Measurements from ENCODE around the gene AQP11. TPM values are rescaled to one million over a fixed set of nuclear protein-coding genes. Genes with fewer than 3 reads are reported as not detected.

Gene AQP11
- total RNA-seq, 1 experiment from 2014 or later = 0.20 TPM

DNA sequence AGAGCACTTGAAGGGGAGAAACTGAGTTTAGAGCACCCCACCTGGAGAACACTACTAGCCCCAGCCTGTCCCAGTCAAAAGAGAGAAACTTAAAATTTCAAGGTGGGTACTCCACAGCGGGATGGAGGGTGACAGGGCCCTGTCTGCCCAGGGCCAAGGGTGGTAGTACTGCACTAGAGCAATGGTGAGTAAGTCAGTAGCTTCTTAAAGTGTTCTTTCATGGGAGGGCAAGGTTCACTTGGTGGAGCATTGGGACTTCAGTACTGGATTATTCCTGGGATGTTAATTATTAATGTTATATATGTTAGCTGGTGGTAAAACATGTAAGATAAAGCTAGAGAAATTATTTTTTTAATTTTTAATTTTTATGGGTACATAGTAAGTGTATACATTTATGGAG is 28.5 kb upstream of the AQP11 start:
- no peak for DNase-seq (ENCODE audit: low read depth, low spot score)
- POLR2A ChIA-PET = no interaction called here
- TF ChIP-seq, protein P1, sequence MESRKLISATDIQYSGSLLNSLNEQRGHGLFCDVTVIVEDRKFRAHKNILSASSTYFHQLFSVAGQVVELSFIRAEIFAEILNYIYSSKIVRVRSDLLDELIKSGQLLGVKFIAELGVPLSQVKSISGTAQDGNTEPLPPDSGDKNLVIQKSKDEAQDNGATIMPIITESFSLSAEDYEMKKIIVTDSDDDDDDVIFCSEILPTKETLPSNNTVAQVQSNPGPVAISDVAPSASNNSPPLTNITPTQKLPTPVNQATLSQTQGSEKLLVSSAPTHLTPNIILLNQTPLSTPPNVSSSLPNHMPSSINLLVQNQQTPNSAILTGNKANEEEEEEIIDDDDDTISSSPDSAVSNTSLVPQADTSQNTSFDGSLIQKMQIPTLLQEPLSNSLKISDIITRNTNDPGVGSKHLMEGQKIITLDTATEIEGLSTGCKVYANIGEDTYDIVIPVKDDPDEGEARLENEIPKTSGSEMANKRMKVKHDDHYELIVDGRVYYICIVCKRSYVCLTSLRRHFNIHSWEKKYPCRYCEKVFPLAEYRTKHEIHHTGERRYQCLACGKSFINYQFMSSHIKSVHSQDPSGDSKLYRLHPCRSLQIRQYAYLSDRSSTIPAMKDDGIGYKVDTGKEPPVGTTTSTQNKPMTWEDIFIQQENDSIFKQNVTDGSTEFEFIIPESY (IDR thresholded peaks at IDR 0.05; ENCODE audit: extremely low read depth, insufficient replicate concordance, low read length) = no peak
- TF ChIP-seq EZH2 (IDR thresholded peaks at IDR 0.05) = no peak
- no peak for TF ChIP-seq YY1 (IDR thresholded peaks at IDR 0.05; ENCODE audit: extremely low read depth, insufficient replicate concordance, low read depth, low read length)
- TF ChIP-seq, protein P2, sequence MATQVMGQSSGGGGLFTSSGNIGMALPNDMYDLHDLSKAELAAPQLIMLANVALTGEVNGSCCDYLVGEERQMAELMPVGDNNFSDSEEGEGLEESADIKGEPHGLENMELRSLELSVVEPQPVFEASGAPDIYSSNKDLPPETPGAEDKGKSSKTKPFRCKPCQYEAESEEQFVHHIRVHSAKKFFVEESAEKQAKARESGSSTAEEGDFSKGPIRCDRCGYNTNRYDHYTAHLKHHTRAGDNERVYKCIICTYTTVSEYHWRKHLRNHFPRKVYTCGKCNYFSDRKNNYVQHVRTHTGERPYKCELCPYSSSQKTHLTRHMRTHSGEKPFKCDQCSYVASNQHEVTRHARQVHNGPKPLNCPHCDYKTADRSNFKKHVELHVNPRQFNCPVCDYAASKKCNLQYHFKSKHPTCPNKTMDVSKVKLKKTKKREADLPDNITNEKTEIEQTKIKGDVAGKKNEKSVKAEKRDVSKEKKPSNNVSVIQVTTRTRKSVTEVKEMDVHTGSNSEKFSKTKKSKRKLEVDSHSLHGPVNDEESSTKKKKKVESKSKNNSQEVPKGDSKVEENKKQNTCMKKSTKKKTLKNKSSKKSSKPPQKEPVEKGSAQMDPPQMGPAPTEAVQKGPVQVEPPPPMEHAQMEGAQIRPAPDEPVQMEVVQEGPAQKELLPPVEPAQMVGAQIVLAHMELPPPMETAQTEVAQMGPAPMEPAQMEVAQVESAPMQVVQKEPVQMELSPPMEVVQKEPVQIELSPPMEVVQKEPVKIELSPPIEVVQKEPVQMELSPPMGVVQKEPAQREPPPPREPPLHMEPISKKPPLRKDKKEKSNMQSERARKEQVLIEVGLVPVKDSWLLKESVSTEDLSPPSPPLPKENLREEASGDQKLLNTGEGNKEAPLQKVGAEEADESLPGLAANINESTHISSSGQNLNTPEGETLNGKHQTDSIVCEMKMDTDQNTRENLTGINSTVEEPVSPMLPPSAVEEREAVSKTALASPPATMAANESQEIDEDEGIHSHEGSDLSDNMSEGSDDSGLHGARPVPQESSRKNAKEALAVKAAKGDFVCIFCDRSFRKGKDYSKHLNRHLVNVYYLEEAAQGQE (IDR thresholded peaks at IDR 0.05; ENCODE audit: low read depth) = no peak
- TF ChIP-seq EGR1 (IDR thresholded peaks at IDR 0.05; ENCODE audit: low read depth) = no peak
- TF ChIP-seq POLR2A (IDR thresholded peaks at IDR 0.05; ENCODE audit: borderline replicate concordance, extremely low read depth, insufficient read depth, insufficient read length) = no peak
- TF ChIP-seq ELF1 (IDR thresholded peaks at IDR 0.05; ENCODE audit: borderline replicate concordance, low read depth) = no peak
- TF ChIP-seq, protein P3, sequence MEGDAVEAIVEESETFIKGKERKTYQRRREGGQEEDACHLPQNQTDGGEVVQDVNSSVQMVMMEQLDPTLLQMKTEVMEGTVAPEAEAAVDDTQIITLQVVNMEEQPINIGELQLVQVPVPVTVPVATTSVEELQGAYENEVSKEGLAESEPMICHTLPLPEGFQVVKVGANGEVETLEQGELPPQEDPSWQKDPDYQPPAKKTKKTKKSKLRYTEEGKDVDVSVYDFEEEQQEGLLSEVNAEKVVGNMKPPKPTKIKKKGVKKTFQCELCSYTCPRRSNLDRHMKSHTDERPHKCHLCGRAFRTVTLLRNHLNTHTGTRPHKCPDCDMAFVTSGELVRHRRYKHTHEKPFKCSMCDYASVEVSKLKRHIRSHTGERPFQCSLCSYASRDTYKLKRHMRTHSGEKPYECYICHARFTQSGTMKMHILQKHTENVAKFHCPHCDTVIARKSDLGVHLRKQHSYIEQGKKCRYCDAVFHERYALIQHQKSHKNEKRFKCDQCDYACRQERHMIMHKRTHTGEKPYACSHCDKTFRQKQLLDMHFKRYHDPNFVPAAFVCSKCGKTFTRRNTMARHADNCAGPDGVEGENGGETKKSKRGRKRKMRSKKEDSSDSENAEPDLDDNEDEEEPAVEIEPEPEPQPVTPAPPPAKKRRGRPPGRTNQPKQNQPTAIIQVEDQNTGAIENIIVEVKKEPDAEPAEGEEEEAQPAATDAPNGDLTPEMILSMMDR (IDR thresholded peaks at IDR 0.05 in 2 of 3, conservative IDR thresholded peaks at IDR 0.05 in 1 of 3; ENCODE audit: borderline replicate concordance in 1 of 3, insufficient read depth in 1 of 3, low read depth in 2 of 3, low read length in 2 of 3) = no peak
- no peak for TF ChIP-seq CBX3 (IDR thresholded peaks at IDR 0.05; ENCODE audit: low read depth)
- TF ChIP-seq ZFX (IDR thresholded peaks at IDR 0.05) = no peak
- no peak for TF ChIP-seq JUND (IDR thresholded peaks at IDR 0.05)
- TF ChIP-seq ZNF274 (IDR thresholded peaks at IDR 0.05; ENCODE audit: low read depth, low read length) = no peak
- Histone ChIP-seq H3K9me2 (ENCODE audit: insufficient read depth) (no peaks in the 10 kb centered on the region), H3K9ac (ENCODE audit: low read length) (no peak overlapping the region), H3K36me3 (ENCODE audit: control insufficient read depth in 1 of 2, insufficient read depth in 2 of 2, low read length in 2 of 2) (no peaks in the 10 kb centered on the region), H3K27me3 (ENCODE audit: insufficient read depth, low read length) (no peaks in the 10 kb centered on the region), H3K4me2 (ENCODE audit: low read length) (peak overlapping the region; percentile 50), H2AFZ (ENCODE audit: low read depth, low read length, poor library complexity, severe bottlenecking) (no peak overlapping the region), H3K9me3 (ENCODE audit: control insufficient read depth in 1 of 2, insufficient read depth in 1 of 2, low read depth in 1 of 2, low read length in 2 of 2) (0 out of 4 replicates have a peak, but pooled peaks cover 0 to 9% of the 10 kb centered on the region in 2 experiments), H3K27ac (ENCODE audit: low read depth, low read length) (peak overlapping the region; percentile 64), H3K79me2 (ENCODE audit: insufficient read depth, low read length) (no peaks in the 10 kb centered on the region), H3K4me3 (replicated peaks in 1 of 2; ENCODE audit: low read depth in 1 of 2, low read length in 2 of 2) (no peak overlapping the region), H3K4me1 (ENCODE audit: control insufficient read depth in 1 of 2, insufficient read depth in 2 of 2, low read length in 2 of 2) (peaks cover 21 to 22% of the 10 kb centered on the region in 2 experiments), H4K20me1 (ENCODE audit: insufficient read depth) (no peaks in the 10 kb centered on the region)
- BruUV-seq (replicated peaks) = no TSS peak
- RAD21 ChIA-PET (ENCODE audit: low non-redundant PET in 1 of 2, low total read pairs in 2 of 2, uncharacterized antibody in 2 of 2, unreplicated experiment in 2 of 2) = no interaction called here
- intact Hi-C loops (cut with micrococcal nuclease) = no loop called here
- 0 out of 2 replicates have a peak, but pooled peaks have one; percentile 1 for ATAC-seq
- CTCF ChIA-PET = interaction anchor here (1.7 to 2.0 kb wide), 2 partner anchors 13 to 366 kb away, joined by 3 to 4 read pairs; no protein-coding TSS in a partner anchor
